CD8-positive, alpha-beta memory T cell (primary cell): ENCODE results near the gene CYTH2. TPM values are rescaled to one million over a fixed set of nuclear protein-coding genes. Genes with fewer than 3 reads are reported as not detected.

Experiments
- CTCF ChIA-PET: fragments of 350-600 bp; sonication (Branson Sonifier 250); formaldehyde crosslinking; loops from one replicate; lab custom pipeline; 2021; ENCODE audit warnings: antibody characterized with exemption; lab: Charles Lee
- POLR2A ChIA-PET: fragments of 350-600 bp; sonication (Branson Sonifier 250); formaldehyde crosslinking; loops from one replicate; lab custom pipeline; 2021; ENCODE audit warnings: antibody characterized with exemption; lab: Charles Lee
- DNase-seq, 5 donors: peaks; one replicate each; pipeline versions ENCODE4 v3.0.0 to v3.0.0-alpha.2; 2020 to 2022; ENCODE audit warnings: mixed read lengths in 1 of 5
- H3K27ac ChIP-seq: one replicate; pipeline ENCODE4 v1.7.0; 2013; ENCODE audit warnings: low read depth, mild to moderate bottlenecking, low read length, moderate library complexity
- H3K27me3 ChIP-seq: 2 replicates; pipeline ENCODE4 v1.7.0; 2013; ENCODE audit warnings: low read length, mild to moderate bottlenecking; ENCODE audit not compliant: insufficient read depth, poor library complexity, severe bottlenecking
- H3K36me3 ChIP-seq: 2 replicates; pipeline ENCODE4 v1.7.0; 2013; ENCODE audit warnings: mild to moderate bottlenecking, low read length, moderate library complexity; ENCODE audit not compliant: insufficient read depth
- H3K4me1 ChIP-seq: 2 replicates; pipeline ENCODE4 v1.7.0; 2013; ENCODE audit warnings: mild to moderate bottlenecking, low read length, moderate library complexity; ENCODE audit not compliant: insufficient read depth
- H3K4me3 ChIP-seq: 2 replicates; pipeline ENCODE4 v1.7.0; 2013; ENCODE audit warnings: mild to moderate bottlenecking, low read length
- H3K9me3 ChIP-seq: 2 replicates; pipeline ENCODE4 v1.7.0; 2013; ENCODE audit warnings: mild to moderate bottlenecking, low read length
- H3K27ac Mint-ChIP-seq, 8 donors: one replicate each; pipeline ENCODE4 v1.8.0; 2020 to 2021; ENCODE audit warnings: mixed read lengths in 8 of 8, mild to moderate bottlenecking in 6 of 8, inconsistent platforms in 3 of 8, moderate library complexity in 3 of 8
- H3K27me3 Mint-ChIP-seq, 2 donors: one replicate each; pipeline ENCODE4 v1.8.0; 2020 to 2021; ENCODE audit warnings: mixed read lengths in 2 of 2, mild to moderate bottlenecking in 1 of 2, moderate library complexity in 1 of 2
- H3K36me3 Mint-ChIP-seq, 3 donors: one replicate each; pipeline ENCODE4 v1.8.0; 2020 to 2021; ENCODE audit warnings: mixed read lengths in 3 of 3, inconsistent platforms in 1 of 3, mild to moderate bottlenecking in 1 of 3
- H3K4me1 Mint-ChIP-seq, 3 donors: one replicate each; pipeline ENCODE4 v1.8.0; 2020 to 2021; ENCODE audit warnings: mixed read lengths in 3 of 3, inconsistent platforms in 1 of 3, mild to moderate bottlenecking in 1 of 3
- H3K4me3 Mint-ChIP-seq, 7 donors: one replicate each; pipeline ENCODE4 v1.8.0; 2020 to 2021; ENCODE audit warnings: mixed read lengths in 7 of 7, mild to moderate bottlenecking in 6 of 7, moderate library complexity in 4 of 7, inconsistent platforms in 2 of 7
- H3K9me3 Mint-ChIP-seq, 5 donors: one replicate each; pipeline ENCODE4 v1.8.0; 2020 to 2022; ENCODE audit warnings: mixed read lengths in 5 of 5, mild to moderate bottlenecking in 3 of 5, moderate library complexity in 2 of 5, inconsistent platforms in 1 of 5
- polyA plus RNA-seq: library from polyadenylated mRNA; unstranded; fragments of 300-500 nt; fragmentation: Illumina TruSeq; gene quantifications from one replicate; pipeline ENCODE4 v1.2.3, GENCODE V29; 2021
- total RNA-seq, 2 experiments: library from RNA; stranded (reverse); gene quantifications; one replicate each; pipeline ENCODE4 v1.2.3, GENCODE V29; 2021

CYTH2 gene
- total and polyA plus RNA-seq, 3 experiments from 2014 or later, result 30.7 to 34.8 (median 33.3) TPM

GRCh38 chr19:48530066-48530720 lies 61.0 kb downstream of the CYTH2 start:
- Mint-ChIP-seq H3K27ac (no peak overlapping the region), H3K9me3 (peaks cover 14 to 32% (median 29%) of the 10 kb centered on the region in 5 donors), H3K4me3 (no peak overlapping the region), H3K36me3 (peaks cover 0 to 20% (median 0%) of the 10 kb centered on the region in 3 donors), H3K27me3 (peaks cover 4 to 13% of the 10 kb centered on the region in 2 donors), H3K4me1 (no peaks in the 10 kb centered on the region)
- H3K4me1 ChIP-seq, result no peaks in the 10 kb centered on the region
- H3K4me3 ChIP-seq, result no peak overlapping the region
- H3K27ac ChIP-seq, result no peak overlapping the region
- no peaks in the 10 kb centered on the region for H3K36me3 ChIP-seq
- no peaks in the 10 kb centered on the region for H3K27me3 ChIP-seq
- no peaks in the 10 kb centered on the region for H3K9me3 ChIP-seq
- ChIA-PET CTCF (no interaction called here), POLR2A (no interaction called here)
- DNase-seq, result no peak

DNA sequence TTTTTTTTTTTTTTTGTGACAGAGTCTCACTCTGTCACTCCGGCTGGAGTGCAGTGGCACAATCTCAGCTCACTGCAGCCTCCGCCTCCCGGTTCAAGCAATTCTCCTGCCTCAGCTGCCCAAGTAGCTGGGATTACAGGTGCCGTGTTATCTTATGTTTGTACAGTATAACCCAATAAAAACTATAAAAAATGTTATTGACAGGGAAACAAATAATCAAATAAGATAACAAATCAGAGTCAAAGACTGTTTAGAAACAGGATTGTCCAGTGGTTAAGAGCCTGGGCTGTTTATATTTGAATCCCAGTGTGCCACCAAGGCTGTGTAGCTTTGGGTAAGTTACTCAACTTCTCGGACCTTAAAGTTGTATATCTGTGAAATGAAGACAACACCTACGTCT lies 61.6 kb downstream of the CYTH2 start:
- H3K4me3 Mint-ChIP-seq, result no peak overlapping the region
- ChIA-PET CTCF (no interaction called here), POLR2A (no interaction called here)
- H3K27me3 Mint-ChIP-seq, result peaks cover 4 to 13% of the 10 kb centered on the region in 2 donors
- no peaks in the 10 kb centered on the region for H3K27me3 ChIP-seq
- no peak overlapping the region for H3K4me3 ChIP-seq
- peaks cover 14 to 32% (median 27%) of the 10 kb centered on the region in 5 donors for H3K9me3 Mint-ChIP-seq
- H3K4me1 ChIP-seq, result no peaks in the 10 kb centered on the region
- H3K27ac ChIP-seq, result no peak overlapping the region
- H3K27ac Mint-ChIP-seq, result no peak overlapping the region
- H3K36me3 Mint-ChIP-seq, result peaks cover 0 to 20% (median 0%) of the 10 kb centered on the region in 3 donors
- no peak for DNase-seq
- H3K4me1 Mint-ChIP-seq, result no peaks in the 10 kb centered on the region
- H3K9me3 ChIP-seq, result no peaks in the 10 kb centered on the region
- H3K36me3 ChIP-seq, result no peaks in the 10 kb centered on the region

Other genes with a start within 250 kb of the CYTH2 start
- gene CARD8, start 213.5 kb upstream of the CYTH2 start, total RNA-seq, result 100 to 1,000 TPM; 132 TPM
- gene CARD8, start 213.5 kb upstream of the CYTH2 start, polyA plus RNA-seq, result 95.8 TPM
- under 1 TPM in 1 of 2 experiments, not detected in 1; 0.13 TPM for gene ZNF114, start 199.3 kb upstream of the CYTH2 start, total RNA-seq
- not detected for gene ZNF114, start 199.3 kb upstream of the CYTH2 start, polyA plus RNA-seq
- 100 to 1,000 TPM; 273 to 278 TPM for gene EMP3, start 143.8 kb upstream of the CYTH2 start, total RNA-seq
- 1,041 TPM for gene EMP3, start 143.8 kb upstream of the CYTH2 start, polyA plus RNA-seq
- gene TMEM143, start 105.4 kb upstream of the CYTH2 start, total RNA-seq, result 10 to 100 TPM; 11.4 to 15.8 TPM
- gene TMEM143, start 105.4 kb upstream of the CYTH2 start, polyA plus RNA-seq, result 9.2 TPM
- not detected for gene SYNGR4, start 105.0 kb upstream of the CYTH2 start, total RNA-seq
- not detected for gene SYNGR4, start 105.0 kb upstream of the CYTH2 start, polyA plus RNA-seq
- gene KDELR1, start 77.8 kb upstream of the CYTH2 start, total RNA-seq, result 10 to 100 TPM; 78.7 to 82.9 TPM
- gene KDELR1, start 77.8 kb upstream of the CYTH2 start, polyA plus RNA-seq, result 32.5 TPM
- under 1 TPM; 0.13 to 0.26 TPM for gene GRIN2D, start 75.7 kb upstream of the CYTH2 start, total RNA-seq
- 0.05 TPM for gene GRIN2D, start 75.7 kb upstream of the CYTH2 start, polyA plus RNA-seq
- 100 to 1,000 TPM; 105 to 107 TPM for gene GRWD1, start 23.4 kb upstream of the CYTH2 start, total RNA-seq
- 45.6 TPM for gene GRWD1, start 23.4 kb upstream of the CYTH2 start, polyA plus RNA-seq
- gene KCNJ14, start 13.8 kb upstream of the CYTH2 start, total RNA-seq, result 1 to 10 TPM; 1.8 to 2.0 TPM
- 0.12 TPM for gene KCNJ14, start 13.8 kb upstream of the CYTH2 start, polyA plus RNA-seq
- 1 to 10 TPM; 4.6 to 4.7 TPM for gene LMTK3, start 42.5 kb downstream of the CYTH2 start, total RNA-seq
- gene LMTK3, start 42.5 kb downstream of the CYTH2 start, polyA plus RNA-seq, result not detected
- not detected for gene SULT2B1, start 82.8 kb downstream of the CYTH2 start, total RNA-seq
- not detected for gene SULT2B1, start 82.8 kb downstream of the CYTH2 start, polyA plus RNA-seq
- not detected for gene SPACA4, start 137.4 kb downstream of the CYTH2 start, total RNA-seq
- gene SPACA4, start 137.4 kb downstream of the CYTH2 start, polyA plus RNA-seq, result not detected
- 1 to 10 TPM; 3.7 to 5.4 TPM for gene FAM83E, start 145.7 kb downstream of the CYTH2 start, total RNA-seq
- not detected for gene FAM83E, start 145.7 kb downstream of the CYTH2 start, polyA plus RNA-seq
- 1,000 to 10,000 TPM; 1,778 to 1,810 TPM for gene RPL18, start 149.8 kb downstream of the CYTH2 start, total RNA-seq
- 1,821 TPM for gene RPL18, start 149.8 kb downstream of the CYTH2 start, polyA plus RNA-seq
- 10 to 100 TPM; 37.5 to 38.5 TPM for gene SPHK2, start 150.1 kb downstream of the CYTH2 start, total RNA-seq
- 10.2 TPM for gene SPHK2, start 150.1 kb downstream of the CYTH2 start, polyA plus RNA-seq
- gene DBP, start 168.0 kb downstream of the CYTH2 start, total RNA-seq, result 10 to 100 TPM; 10.9 to 12.1 TPM
- 84.1 TPM for gene DBP, start 168.0 kb downstream of the CYTH2 start, polyA plus RNA-seq
- 10 to 100 TPM; 12.7 to 13.0 TPM for gene CA11, start 176.8 kb downstream of the CYTH2 start, total RNA-seq
- 8.3 TPM for gene CA11, start 176.8 kb downstream of the CYTH2 start, polyA plus RNA-seq
- under 1 TPM; 0.11 to 0.33 TPM for gene NTN5, start 203.6 kb downstream of the CYTH2 start, total RNA-seq
- gene NTN5, start 203.6 kb downstream of the CYTH2 start, polyA plus RNA-seq, result not detected
- not detected for gene FUT2, start 226.6 kb downstream of the CYTH2 start, total RNA-seq
- 0.33 TPM for gene FUT2, start 226.6 kb downstream of the CYTH2 start, polyA plus RNA-seq